Erythroblast (primary cell): ENCODE data around the gene CLCA1.

Experiments used
- GATA1 ChIP-seq: IDR thresholded peaks from 2 replicates; pipeline ENCODE4 v1.6.1; 2011; ENCODE audit warnings: low read depth, mild to moderate bottlenecking, control low read depth, low read length, moderate library complexity
- POLR2A ChIP-seq: IDR thresholded peaks from 2 replicates; pipeline ENCODE4 v1.6.1; 2011; ENCODE audit warnings: mild to moderate bottlenecking, low read length

- TF ChIP-seq POLR2A (no peak), GATA1 (no peak)
Measured at GRCh38 chr1:86541859-86542258, 73.1 kb downstream of the CLCA1 start.
